H9 (cell line): ENCODE measurements around the gene GSTO2. TPM values are rescaled to one million over a fixed set of nuclear protein-coding genes. Genes with fewer than 3 reads are reported as not detected.
A peak's percentile ranks its signal among the peaks of the same experiment; 100 is the strongest.

ENCODE experiments used
- DNase-seq: peaks from one replicate; pipeline ENCODE4 v3.0.0-alpha.2; 2017
- H2AFZ ChIP-seq: one replicate; pipeline ENCODE4 v1.6.1; 2013; ENCODE audit warnings: mild to moderate bottlenecking, low read length, control low read depth, moderate library complexity
- H2AK5ac ChIP-seq: 2 replicates; pipeline ENCODE4 v1.6.1; 2013; ENCODE audit warnings: low read length, control low read depth, mixed read lengths; ENCODE audit not compliant: insufficient read length
- H2BK120ac ChIP-seq: one replicate; pipeline ENCODE4 v1.6.1; 2013; ENCODE audit warnings: low read depth, mild to moderate bottlenecking, low read length, control low read depth, inconsistent platforms; ENCODE audit not compliant: poor library complexity, severe bottlenecking
- H2BK12ac ChIP-seq: 2 replicates; pipeline ENCODE4 v1.6.1; 2013; ENCODE audit warnings: low read length, control low read depth, mixed read lengths, low read depth; ENCODE audit not compliant: insufficient read length
- H2BK15ac ChIP-seq: 2 replicates; pipeline ENCODE4 v1.6.1; 2013; ENCODE audit warnings: low read depth, low read length, control low read depth
- H2BK20ac ChIP-seq: one replicate; pipeline ENCODE4 v1.6.1; 2013; ENCODE audit warnings: low read depth, mild to moderate bottlenecking, low read length, control low read depth, inconsistent platforms; ENCODE audit not compliant: poor library complexity, severe bottlenecking
- H2BK5ac ChIP-seq: 2 replicates; pipeline ENCODE4 v1.6.1; 2013; ENCODE audit warnings: low read length, control low read depth, mixed read lengths; ENCODE audit not compliant: insufficient read length
- H3K14ac ChIP-seq: 2 replicates; pipeline ENCODE4 v1.6.1; 2013; ENCODE audit warnings: low read length, control low read depth; ENCODE audit not compliant: insufficient read depth
- H3K18ac ChIP-seq: 2 replicates; pipeline ENCODE4 v1.6.1; 2013; ENCODE audit warnings: low read depth, mild to moderate bottlenecking, mixed read lengths, low read length, control low read depth; ENCODE audit not compliant: insufficient read length
- H3K23ac ChIP-seq: 2 replicates; pipeline ENCODE4 v1.6.1; 2013; ENCODE audit warnings: low read length, control low read depth, mixed read lengths, low read depth; ENCODE audit not compliant: insufficient read length
- H3K23me2 ChIP-seq: 2 replicates; pipeline ENCODE4 v1.6.1; 2013; ENCODE audit warnings: low read depth, mild to moderate bottlenecking, mixed read lengths, low read length, control low read depth; ENCODE audit not compliant: insufficient read length, poor library complexity, severe bottlenecking
- H3K27ac ChIP-seq: 2 replicates; pipeline ENCODE4 v1.5.1; 2013; ENCODE audit warnings: low read length, control low read depth, mixed read lengths, low read depth; ENCODE audit not compliant: insufficient read length
- H3K27me3 ChIP-seq: 2 replicates; pipeline ENCODE4 v1.6.1; 2013; ENCODE audit warnings: low read length, control low read depth, inconsistent platforms; ENCODE audit not compliant: insufficient read depth
- H3K4ac ChIP-seq: 2 replicates; pipeline ENCODE4 v1.6.1; 2013; ENCODE audit warnings: low read depth, mild to moderate bottlenecking, control low read depth, inconsistent platforms, low read length, moderate library complexity
- H3K4me1 ChIP-seq: 2 replicates; pipeline ENCODE4 v1.6.1; 2013; ENCODE audit warnings: low read length, control low read depth, inconsistent platforms; ENCODE audit not compliant: insufficient read depth
- H3K4me2 ChIP-seq: 2 replicates; pipeline ENCODE4 v1.6.1; 2013; ENCODE audit warnings: low read length, control low read depth, mixed read lengths; ENCODE audit not compliant: insufficient read length, insufficient read depth
- H3K56ac ChIP-seq: 2 replicates; pipeline ENCODE4 v1.6.1; 2013; ENCODE audit warnings: low read depth, mild to moderate bottlenecking, mixed read lengths, low read length, control low read depth; ENCODE audit not compliant: insufficient read length
- H3K79me1 ChIP-seq: 2 replicates; pipeline ENCODE4 v1.6.1; 2013; ENCODE audit warnings: low read depth, mild to moderate bottlenecking, moderate library complexity, low read length, control low read depth, inconsistent platforms; ENCODE audit not compliant: insufficient read depth, poor library complexity, severe bottlenecking
- H3K79me2 ChIP-seq: 2 replicates; pipeline ENCODE4 v1.6.1; 2013; ENCODE audit warnings: low read length, control low read depth, inconsistent platforms; ENCODE audit not compliant: insufficient read depth
- H3K9ac ChIP-seq: 2 replicates; pipeline ENCODE4 v1.6.1; 2013; ENCODE audit warnings: low read length, control low read depth, mixed read lengths; ENCODE audit not compliant: insufficient read length; ENCODE audit errors: extremely low read depth
- H3K9me3 ChIP-seq: one replicate; pipeline ENCODE4 v1.6.1; 2013; ENCODE audit warnings: low read depth, low read length, inconsistent platforms; ENCODE audit not compliant: control insufficient read depth
- H3T11ph ChIP-seq: one replicate; pipeline ENCODE4 v1.6.1; 2013; ENCODE audit warnings: mild to moderate bottlenecking, low read length, control low read depth, inconsistent platforms
- H4K20me1 ChIP-seq: one replicate; pipeline ENCODE4 v1.6.1; 2013; ENCODE audit not compliant: control insufficient read depth, insufficient read length, insufficient read depth
- H4K5ac ChIP-seq: 2 replicates; pipeline ENCODE4 v1.6.1; 2013; ENCODE audit warnings: low read depth, mild to moderate bottlenecking, mixed read lengths, low read length, control low read depth; ENCODE audit not compliant: insufficient read length
- H4K8ac ChIP-seq: replicated peaks from 2 replicates; pipeline ENCODE4 v1.6.1; 2013; ENCODE audit warnings: low read length, control low read depth, mixed read lengths, low read depth; ENCODE audit not compliant: insufficient read length
- H4K91ac ChIP-seq: 2 replicates; pipeline ENCODE4 v1.6.1; 2013; ENCODE audit warnings: low read depth, mild to moderate bottlenecking, moderate library complexity, mixed read lengths, low read length, control low read depth; ENCODE audit not compliant: insufficient read length
- H3K27ac Mint-ChIP-seq, 3 experiments: 2 replicates in 2 of 3; 3 replicates in 1 of 3; pipeline ENCODE4 v1.8.0; 2020 to 2021; ENCODE audit warnings: mixed read lengths in 3 of 3, mild to moderate bottlenecking in 1 of 3, moderate library complexity in 1 of 3
- H3K27me3 Mint-ChIP-seq: 2 replicates; pipeline ENCODE4 v1.8.0; 2021; ENCODE audit warnings: low read depth, mild to moderate bottlenecking, moderate library complexity, mixed read lengths
- H3K36me3 Mint-ChIP-seq, 3 experiments: 2 replicates in 2 of 3; 3 replicates in 1 of 3; pipeline ENCODE4 v1.8.0; 2020 to 2021; ENCODE audit warnings: low read depth in 3 of 3, mixed read lengths in 3 of 3; ENCODE audit not compliant: insufficient read depth in 1 of 3
- H3K4me1 Mint-ChIP-seq, 2 experiments: 2 replicates each; pipeline ENCODE4 v1.8.0; 2020; ENCODE audit warnings: mixed read lengths in 2 of 2
- H3K4me3 Mint-ChIP-seq, 2 experiments: 2 replicates in 1 of 2; 3 replicates in 1 of 2; pipeline ENCODE4 v1.8.0; 2020 to 2021; ENCODE audit warnings: mild to moderate bottlenecking in 2 of 2, mixed read lengths in 2 of 2, moderate library complexity in 1 of 2
- H3K9me3 Mint-ChIP-seq, 2 experiments: 2 replicates in 1 of 2; 3 replicates in 1 of 2; pipeline ENCODE4 v1.8.0; 2020; ENCODE audit warnings: mild to moderate bottlenecking in 2 of 2, mixed read lengths in 2 of 2, moderate library complexity in 1 of 2
- CTCF ChIP-seq: fragments of 200-600 bp; sonication (generic); conservative IDR thresholded peaks from 3 replicates; pipeline ENCODE4 v1.8.0; 2021; ENCODE audit warnings: antibody characterized with exemption, mild to moderate bottlenecking
- WGBS: extraction: QIAGEN DNeasy Blood & Tissue Kit; methylation state at CpG from one replicate; pipeline ENCODE4 v1.1.7; 2013; ENCODE audit warnings: missing lambda C conversion rate, low lambda C conversion rate, mixed read lengths; ENCODE audit not compliant: insufficient read length; ENCODE audit errors: extremely low coverage; 5-methylcytosine and 5-hydroxymethylcytosine counted together
- total RNA-seq: library from RNA; stranded (reverse); gene quantifications from 2 replicates; pipeline ENCODE4 v1.2.1, GENCODE V29; 2021

Gene GSTO2
- total RNA-seq, 1 experiment from 2014 or later: 14.5 TPM

- H3K4me1 ChIP-seq: peaks cover 6% of the 10 kb centered on the region; the same call in 1 of the 2 replicates
- H2BK120ac ChIP-seq: no peak overlapping the region
- Mint-ChIP-seq H3K4me1 (peaks cover 5 to 7% of the 10 kb centered on the region in 2 experiments; a peak in 3 of 4 replicates), H3K4me3 (no peak overlapping the region), H3K27ac (no peak overlapping the region), H3K27me3 (peaks cover 6% of the 10 kb centered on the region), H3K9me3 (no peaks in the 10 kb centered on the region), H3K36me3 (no peaks in the 10 kb centered on the region)
- H3K23ac ChIP-seq: no peak overlapping the region
- no peak for DNase-seq
- H4K8ac ChIP-seq: no peak overlapping the region
- no peak overlapping the region for H3K4ac ChIP-seq
- H3K27ac ChIP-seq: peak overlapping the region; percentile 17
- WGBS: no CpG with 5 or more reads among the region's 6 CpGs
- H3K56ac ChIP-seq: no peak overlapping the region
- H2BK5ac ChIP-seq: no peak overlapping the region
- H4K91ac ChIP-seq: no peak overlapping the region
- H3K9ac ChIP-seq: peak overlapping the region; percentile 7
- no peak overlapping the region for H2BK12ac ChIP-seq
- H2AFZ ChIP-seq: no peak overlapping the region
- H3K79me2 ChIP-seq: no peaks in the 10 kb centered on the region
- peak; percentile 75 for TF ChIP-seq CTCF
- H3K9me3 ChIP-seq: no peaks in the 10 kb centered on the region
- no peak overlapping the region for H2BK20ac ChIP-seq
- H3K4me2 ChIP-seq: peak overlapping the region; percentile 33
- peaks cover 9% of the 10 kb centered on the region for H3K27me3 ChIP-seq
- H2AK5ac ChIP-seq: no peak overlapping the region
- no peak overlapping the region for H3K14ac ChIP-seq
- H3K18ac ChIP-seq: no peak overlapping the region
- H3K23me2 ChIP-seq: no peaks in the 10 kb centered on the region
- no peak overlapping the region for H3T11ph ChIP-seq
- no peak overlapping the region for H2BK15ac ChIP-seq
- H3K79me1 ChIP-seq: no peaks in the 10 kb centered on the region
- no peak overlapping the region for H4K5ac ChIP-seq
- H4K20me1 ChIP-seq: no peaks in the 10 kb centered on the region
Observed at GRCh38 chr10:104350127-104350635, 81.2 kb downstream of the GSTO2 start.
